Osteocyte (in vitro differentiated cells): ENCODE measurements around the gene PAK1. TPM values are rescaled to one million over a fixed set of nuclear protein-coding genes. Genes with fewer than 3 reads are reported as not detected.
"Not testable (repeated sequence)": the region's sequence is repeated elsewhere in the genome, so short reads cannot be mapped to it uniquely, and the experiment has no call there.

Experiments used
- DNase-seq: peaks from one replicate; pipeline ENCODE4 v3.0.0; 2021; ENCODE audit warnings: mixed read lengths; ENCODE audit not compliant: unreplicated experiment; ENCODE audit errors: extremely low spot score
- H3K27ac Mint-ChIP-seq: one replicate; pipeline ENCODE4 v1.8.0; 2021; ENCODE audit warnings: mild to moderate bottlenecking, mixed read lengths; ENCODE audit not compliant: unreplicated experiment
- H3K27me3 Mint-ChIP-seq: one replicate; pipeline ENCODE4 v1.8.0; 2021; ENCODE audit warnings: mixed read lengths; ENCODE audit not compliant: unreplicated experiment
- H3K36me3 Mint-ChIP-seq: one replicate; pipeline ENCODE4 v1.8.0; 2021; ENCODE audit warnings: mixed read lengths; ENCODE audit not compliant: unreplicated experiment
- H3K4me1 Mint-ChIP-seq: one replicate; pipeline ENCODE4 v1.8.0; 2021; ENCODE audit warnings: mixed read lengths; ENCODE audit not compliant: unreplicated experiment
- H3K4me3 Mint-ChIP-seq: one replicate; pipeline ENCODE4 v1.8.0; 2021; ENCODE audit warnings: mild to moderate bottlenecking, moderate library complexity, mixed read lengths; ENCODE audit not compliant: unreplicated experiment
- H3K9me3 Mint-ChIP-seq: one replicate; pipeline ENCODE4 v1.8.0; 2021; ENCODE audit warnings: mixed read lengths; ENCODE audit not compliant: unreplicated experiment
- total RNA-seq: library from RNA; stranded (reverse); gene quantifications from 2 replicates; pipeline ENCODE4 v1.2.1, GENCODE V29; 2021
- TF ChIP-seq, protein P1 (sequence below): fragments of 200-600 bp; sonication (generic); IDR thresholded peaks from 2 replicates; pipeline ENCODE4 v1.5.0; 2021; ENCODE audit warnings: antibody characterized with exemption, mild to moderate bottlenecking, moderate library complexity

The PAK1 gene
- total RNA-seq, 1 donor from 2014 or later = 20.9 TPM

DNA sequence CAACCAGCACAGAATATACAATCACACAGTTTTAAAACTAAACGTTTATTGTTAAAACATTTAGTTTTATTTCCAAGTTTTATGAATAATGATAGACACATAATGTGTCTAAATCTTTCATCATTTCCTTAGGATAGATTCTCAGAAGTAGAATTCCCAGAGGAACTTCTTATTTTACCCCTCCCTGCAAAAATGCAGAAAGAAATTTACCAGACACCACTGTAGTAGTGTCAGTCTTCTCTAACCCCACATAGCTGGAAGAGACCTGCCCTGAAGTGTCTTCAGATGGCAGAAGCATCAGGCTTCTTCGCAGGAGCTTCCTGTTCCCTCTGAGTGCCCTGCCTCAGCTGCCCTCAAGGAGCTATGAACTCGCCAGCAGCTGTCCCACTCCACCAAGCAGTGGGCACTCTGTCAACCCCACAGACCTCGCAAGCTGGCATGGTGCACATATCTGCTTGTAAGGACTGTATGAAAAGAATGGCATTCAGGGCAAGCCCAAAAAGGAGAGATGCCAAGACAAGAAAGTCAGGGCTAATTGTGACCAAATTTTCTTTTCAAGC lies 28.5 kb upstream of the PAK1 start:
- peaks cover 34% of the 10 kb centered on the region for H3K27me3 Mint-ChIP-seq
- H3K4me1 Mint-ChIP-seq = peaks cover 8% of the 10 kb centered on the region
- H3K9me3 Mint-ChIP-seq = no peaks in the 10 kb centered on the region
- no peaks in the 10 kb centered on the region for H3K36me3 Mint-ChIP-seq
- H3K27ac Mint-ChIP-seq = no peak overlapping the region
- no peak overlapping the region for H3K4me3 Mint-ChIP-seq
- DNase-seq = no peak
- TF ChIP-seq, protein P1, sequence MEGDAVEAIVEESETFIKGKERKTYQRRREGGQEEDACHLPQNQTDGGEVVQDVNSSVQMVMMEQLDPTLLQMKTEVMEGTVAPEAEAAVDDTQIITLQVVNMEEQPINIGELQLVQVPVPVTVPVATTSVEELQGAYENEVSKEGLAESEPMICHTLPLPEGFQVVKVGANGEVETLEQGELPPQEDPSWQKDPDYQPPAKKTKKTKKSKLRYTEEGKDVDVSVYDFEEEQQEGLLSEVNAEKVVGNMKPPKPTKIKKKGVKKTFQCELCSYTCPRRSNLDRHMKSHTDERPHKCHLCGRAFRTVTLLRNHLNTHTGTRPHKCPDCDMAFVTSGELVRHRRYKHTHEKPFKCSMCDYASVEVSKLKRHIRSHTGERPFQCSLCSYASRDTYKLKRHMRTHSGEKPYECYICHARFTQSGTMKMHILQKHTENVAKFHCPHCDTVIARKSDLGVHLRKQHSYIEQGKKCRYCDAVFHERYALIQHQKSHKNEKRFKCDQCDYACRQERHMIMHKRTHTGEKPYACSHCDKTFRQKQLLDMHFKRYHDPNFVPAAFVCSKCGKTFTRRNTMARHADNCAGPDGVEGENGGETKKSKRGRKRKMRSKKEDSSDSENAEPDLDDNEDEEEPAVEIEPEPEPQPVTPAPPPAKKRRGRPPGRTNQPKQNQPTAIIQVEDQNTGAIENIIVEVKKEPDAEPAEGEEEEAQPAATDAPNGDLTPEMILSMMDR = no peak

DNA sequence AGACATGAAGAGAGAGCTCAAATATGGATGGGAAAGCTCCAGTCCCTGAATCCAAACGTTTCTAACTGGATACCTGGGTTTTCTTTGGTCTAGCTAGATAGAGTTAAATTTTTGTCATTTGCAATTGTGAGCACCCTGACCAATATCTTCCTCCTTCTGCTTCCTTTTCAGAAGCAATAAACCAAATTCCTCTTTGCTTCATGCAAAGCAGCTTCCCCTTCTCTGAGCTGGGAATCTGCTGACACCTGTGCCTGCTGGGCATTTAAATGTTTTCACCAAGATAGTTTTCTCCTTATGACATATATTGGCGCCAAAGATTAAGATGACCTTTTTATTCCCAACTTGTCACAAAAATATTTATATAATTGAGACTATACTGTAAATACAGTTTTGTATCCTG lies 27.9 kb upstream of the PAK1 start:
- Mint-ChIP-seq H3K4me3 (no peak overlapping the region), H3K36me3 (no peaks in the 10 kb centered on the region), H3K9me3 (no peaks in the 10 kb centered on the region), H3K4me1 (peaks cover 8% of the 10 kb centered on the region), H3K27me3 (peaks cover 35% of the 10 kb centered on the region), H3K27ac (no peak overlapping the region)
- no peak for DNase-seq
- TF ChIP-seq, protein P1 = no peak

DNA sequence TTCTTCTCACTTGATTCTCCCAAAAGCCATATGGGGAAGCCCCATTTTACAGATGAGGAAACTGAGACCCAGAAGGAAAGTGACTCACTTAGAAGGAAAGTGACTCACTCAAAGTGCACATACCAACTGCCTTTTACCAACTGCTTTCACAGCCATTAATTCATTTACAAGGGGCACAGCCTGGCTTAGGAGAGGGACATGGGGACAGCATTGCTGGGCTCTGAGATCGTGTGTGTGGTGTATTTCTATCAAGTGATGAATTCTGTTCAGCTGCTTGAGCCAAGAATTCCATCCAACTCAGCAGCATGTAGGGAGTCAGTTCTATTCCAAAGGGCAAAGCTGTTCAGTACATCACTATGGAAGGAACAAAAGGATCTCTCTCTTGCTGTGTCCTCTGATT lies 23.5 kb upstream of the PAK1 start:
- TF ChIP-seq, protein P1 = no peak
- Mint-ChIP-seq H3K4me3 (no peak overlapping the region), H3K36me3 (no peaks in the 10 kb centered on the region), H3K27ac (no peak overlapping the region), H3K27me3 (peaks cover 27% of the 10 kb centered on the region), H3K9me3 (no peaks in the 10 kb centered on the region), H3K4me1 (peaks cover 3% of the 10 kb centered on the region)
- no peak for DNase-seq

DNA sequence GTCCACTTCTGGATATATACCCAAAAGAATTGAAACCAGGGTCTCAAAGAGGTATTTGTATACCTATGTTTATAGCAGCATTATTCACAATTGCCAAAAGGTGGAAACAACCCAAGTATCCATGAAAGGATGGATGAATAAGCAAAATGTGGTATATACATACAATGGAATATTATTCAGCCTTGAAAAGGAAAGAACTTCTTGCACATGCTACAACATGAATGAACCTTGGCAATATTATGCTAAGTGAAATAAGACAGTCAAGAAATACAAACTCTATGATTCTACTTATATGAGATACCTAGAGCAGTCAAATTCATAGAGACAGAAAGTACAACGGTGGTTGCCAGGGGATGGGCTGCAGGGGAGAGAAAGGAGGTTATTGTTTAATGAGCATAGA lies 21.6 kb upstream of the PAK1 start:
- Mint-ChIP-seq H3K4me3 (no peak overlapping the region), H3K36me3 (no peaks in the 10 kb centered on the region), H3K27me3 (peaks cover 31% of the 10 kb centered on the region), H3K9me3 (no peaks in the 10 kb centered on the region), H3K4me1 (no peaks in the 10 kb centered on the region), H3K27ac (no peak overlapping the region)
- TF ChIP-seq, protein P1 = no peak
- DNase-seq = no peak

DNA sequence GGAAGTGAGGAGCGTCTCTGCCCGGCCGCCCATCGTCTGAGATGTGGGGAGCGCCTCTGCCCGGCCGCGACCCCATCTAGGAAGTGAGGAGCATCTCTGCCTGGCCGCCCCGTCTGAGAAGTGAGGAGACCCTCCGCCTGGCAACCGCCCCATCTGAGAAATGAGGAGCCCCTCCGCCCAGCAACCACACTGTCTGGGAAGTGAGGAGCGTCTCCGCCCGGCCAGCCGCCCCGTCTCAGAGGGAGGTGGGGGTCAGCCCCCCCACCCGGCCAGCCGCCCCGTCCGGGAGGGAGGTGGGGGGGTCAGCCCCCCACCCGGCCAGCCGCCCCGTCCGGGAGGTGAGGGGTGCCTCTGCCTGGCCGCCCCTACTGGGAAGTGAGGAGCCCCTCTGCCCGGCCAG lies 16.1 kb upstream of the PAK1 start:
- not testable (repeated sequence) for H3K27ac Mint-ChIP-seq, H3K4me3 Mint-ChIP-seq, H3K9me3 Mint-ChIP-seq, H3K4me1 Mint-ChIP-seq, DNase-seq, H3K36me3 Mint-ChIP-seq
- H3K27me3 Mint-ChIP-seq = peaks cover 38% of the 10 kb centered on the region

DNA sequence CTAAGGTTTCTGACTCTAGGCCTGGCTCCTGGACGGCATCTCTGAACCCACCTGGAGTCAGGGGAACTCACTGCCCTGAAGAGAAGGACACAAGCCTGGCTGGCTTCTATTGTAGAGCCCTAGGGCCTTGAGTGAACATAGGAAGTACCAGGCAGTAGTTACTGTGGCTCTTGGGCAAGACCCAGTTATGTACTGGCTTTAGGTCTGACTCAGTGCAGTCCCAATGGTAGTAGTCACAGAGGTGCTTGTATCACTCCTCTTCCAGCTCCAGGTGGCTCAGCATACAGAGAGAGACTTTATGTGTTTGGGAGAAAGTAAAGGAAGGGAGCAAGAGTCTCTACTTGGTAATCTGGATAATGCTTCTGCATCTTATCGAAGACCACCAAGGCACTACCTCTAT lies 13.9 kb upstream of the PAK1 start:
- DNase-seq = no peak
- H3K27ac Mint-ChIP-seq = no peak overlapping the region
- H3K27me3 Mint-ChIP-seq = peaks cover 47% of the 10 kb centered on the region
- no peaks in the 10 kb centered on the region for H3K9me3 Mint-ChIP-seq
- no peaks in the 10 kb centered on the region for H3K36me3 Mint-ChIP-seq
- no peak overlapping the region for H3K4me3 Mint-ChIP-seq
- no peaks in the 10 kb centered on the region for H3K4me1 Mint-ChIP-seq
- TF ChIP-seq, protein P1 = no peak
